ENCODE measurements around the gene FAM240B.

Gene FAM240B

GRCh38 chr9:38724754-38725153 is 4.8 kb upstream of the FAM240B start:
- Histone ChIP-seq H3K4me2 (ENCODE audit: low read depth, low read length, poor library complexity, severe bottlenecking) (no peak overlapping the region), H3K4me1 (ENCODE audit: insufficient read depth, low read length, poor library complexity, severe bottlenecking) (no peaks in the 10 kb centered on the region), H3K9me2 (replicated peaks; ENCODE audit: low read depth, low read length) (no peaks in the 10 kb centered on the region), H3F3A (ENCODE audit: low read depth) (no peaks in the 10 kb centered on the region), H3K4me3 (ENCODE audit: low read length, poor library complexity, severe bottlenecking) (no peak overlapping the region), H4K20me1 (ENCODE audit: insufficient read depth, low read length, poor library complexity, severe bottlenecking) (no peaks in the 10 kb centered on the region), H3K79me2 (ENCODE audit: insufficient read depth, low read length) (no peaks in the 10 kb centered on the region), H3K9ac (ENCODE audit: low read depth, low read length, poor library complexity, severe bottlenecking) (no peak overlapping the region), H3K9me3 (ENCODE audit: insufficient read depth, low read depth, low read length) (no peaks in the 10 kb centered on the region; the same call in 1 of the 2 replicates), H3K36me3 (ENCODE audit: insufficient read depth, low read length) (no peaks in the 10 kb centered on the region), H2AFZ (ENCODE audit: low read length) (no peak overlapping the region), H3K27me3 (ENCODE audit: insufficient read depth, low read length, poor library complexity, severe bottlenecking) (no peaks in the 10 kb centered on the region)
- TF ChIP-seq CTCF (conservative IDR thresholded peaks at IDR 0.05; ENCODE audit: low read length) (no peak), EZH2phosphoT487 (IDR thresholded peaks at IDR 0.05; ENCODE audit: borderline replicate concordance) (no peak)

GRCh38 chr9:38718148-38718547 is 1.8 kb downstream of the FAM240B start:
- no peaks in the 10 kb centered on the region for H3K79me2 ChIP-seq (ENCODE audit: insufficient read depth, low read length)
- no peaks in the 10 kb centered on the region for H4K20me1 ChIP-seq (ENCODE audit: insufficient read depth, low read length, poor library complexity, severe bottlenecking)
- H3K9me2 ChIP-seq (replicated peaks; ENCODE audit: low read depth, low read length), result no peaks in the 10 kb centered on the region
- H3K4me3 ChIP-seq (ENCODE audit: low read length, poor library complexity, severe bottlenecking), result no peak overlapping the region
- no peaks in the 10 kb centered on the region for H3K27me3 ChIP-seq (ENCODE audit: insufficient read depth, low read length, poor library complexity, severe bottlenecking)
- no peaks in the 10 kb centered on the region for H3F3A ChIP-seq (ENCODE audit: low read depth)
- H3K9me3 ChIP-seq (ENCODE audit: insufficient read depth, low read depth, low read length), result no peaks in the 10 kb centered on the region; the same call in 1 of the 2 replicates
- TF ChIP-seq CTCF (conservative IDR thresholded peaks at IDR 0.05; ENCODE audit: low read length) (no peak), EZH2phosphoT487 (IDR thresholded peaks at IDR 0.05; ENCODE audit: borderline replicate concordance) (no peak)
- H3K9ac ChIP-seq (ENCODE audit: low read depth, low read length, poor library complexity, severe bottlenecking), result no peak overlapping the region
- no peaks in the 10 kb centered on the region for H3K36me3 ChIP-seq (ENCODE audit: insufficient read depth, low read length)
- no peaks in the 10 kb centered on the region for H3K4me1 ChIP-seq (ENCODE audit: insufficient read depth, low read length, poor library complexity, severe bottlenecking)
- no peak overlapping the region for H3K4me2 ChIP-seq (ENCODE audit: low read depth, low read length, poor library complexity, severe bottlenecking)
- no peak overlapping the region for H2AFZ ChIP-seq (ENCODE audit: low read length)

GRCh38 chr9:38715684-38716083 is 4.2 kb downstream of the FAM240B start:
- Histone ChIP-seq H3K4me2 (ENCODE audit: low read depth, low read length, poor library complexity, severe bottlenecking) (no peak overlapping the region), H3F3A (ENCODE audit: low read depth) (no peaks in the 10 kb centered on the region), H3K4me3 (ENCODE audit: low read length, poor library complexity, severe bottlenecking) (no peak overlapping the region), H3K9ac (ENCODE audit: low read depth, low read length, poor library complexity, severe bottlenecking) (no peak overlapping the region), H3K36me3 (ENCODE audit: insufficient read depth, low read length) (no peaks in the 10 kb centered on the region), H4K20me1 (ENCODE audit: insufficient read depth, low read length, poor library complexity, severe bottlenecking) (no peaks in the 10 kb centered on the region), H3K9me2 (replicated peaks; ENCODE audit: low read depth, low read length) (no peaks in the 10 kb centered on the region), H3K4me1 (ENCODE audit: insufficient read depth, low read length, poor library complexity, severe bottlenecking) (no peaks in the 10 kb centered on the region), H2AFZ (ENCODE audit: low read length) (no peak overlapping the region), H3K79me2 (ENCODE audit: insufficient read depth, low read length) (no peaks in the 10 kb centered on the region), H3K27me3 (ENCODE audit: insufficient read depth, low read length, poor library complexity, severe bottlenecking) (no peaks in the 10 kb centered on the region), H3K9me3 (ENCODE audit: insufficient read depth, low read depth, low read length) (no peaks in the 10 kb centered on the region)
- TF ChIP-seq EZH2phosphoT487 (IDR thresholded peaks at IDR 0.05; ENCODE audit: borderline replicate concordance) (no peak), CTCF (conservative IDR thresholded peaks at IDR 0.05; ENCODE audit: low read length) (no peak)

Measured in Loucy (cell line).